ENCODE results near the gene ATRNL1.

- TF ChIP-seq ZNF274 (IDR thresholded peaks at IDR 0.05; ENCODE audit: low read depth, low read length) (no peak), YY1 (IDR thresholded peaks at IDR 0.05; ENCODE audit: insufficient read depth, insufficient read length) (no peak), SUZ12 (IDR thresholded peaks at IDR 0.05; ENCODE audit: extremely low read depth, insufficient read depth, insufficient read length) (no peak)
These were observed 883.2 kb downstream of the ATRNL1 start for GRCh38 chr10:115976342-115976741.

All from NT2/D1 (cell line).